ENCODE data around the gene MIPOL1. TPM values are rescaled to one million over a fixed set of nuclear protein-coding genes. Genes with fewer than 3 reads are reported as not detected.

Gene MIPOL1
- total and polyA plus RNA-seq, 2 donors from 2014 or later, result 4.4 to 14.8 TPM

GRCh38 chr14:37569729-37570128 is 372.0 kb downstream of the MIPOL1 start:
- H3K4me1 ChIP-seq (ENCODE audit: control insufficient read depth in 2 of 3, insufficient read depth in 2 of 3, low read depth in 1 of 3, low read length in 3 of 3), result no peaks in the 10 kb centered on the region
- H3K27ac ChIP-seq (ENCODE audit: low read depth in 2 of 2, low read length in 2 of 2), result no peak overlapping the region
- intact Hi-C loops (cut with DNase I), result no loop called here
- DNase-seq (no peak), FAIRE-seq (no peak)
- no peak overlapping the region for H3K4me3 ChIP-seq (ENCODE audit: low read length in 3 of 3)
- no peak for TF ChIP-seq CTCF (IDR thresholded peaks at IDR 0.05; ENCODE audit: borderline replicate concordance, extremely low read depth, insufficient read depth)
- H3K27me3 ChIP-seq (ENCODE audit: control insufficient read depth, insufficient read depth, low read length), result no peaks in the 10 kb centered on the region
- no peaks in the 10 kb centered on the region for H3K36me3 ChIP-seq (ENCODE audit: control insufficient read depth in 2 of 3, insufficient read depth in 3 of 3, low read length in 3 of 3)
- no peaks in the 10 kb centered on the region for H3K9me3 ChIP-seq (ENCODE audit: control insufficient read depth in 2 of 3, insufficient read depth in 1 of 3, low read length in 3 of 3)
- H3K9ac ChIP-seq (ENCODE audit: low read length in 3 of 3), result no peak overlapping the region

- DNase-seq, result no peak
- no peak overlapping the region for H3K4me3 ChIP-seq (ENCODE audit: low read length in 3 of 3)
- H3K36me3 ChIP-seq (ENCODE audit: control insufficient read depth in 2 of 3, insufficient read depth in 3 of 3, low read length in 3 of 3), result no peaks in the 10 kb centered on the region
- no peak for TF ChIP-seq CTCF (IDR thresholded peaks at IDR 0.05; ENCODE audit: borderline replicate concordance, extremely low read depth, insufficient read depth)
- no peak overlapping the region for H3K9ac ChIP-seq (ENCODE audit: low read length in 3 of 3)
- intact Hi-C loops (cut with DNase I), result no loop called here
- no peaks in the 10 kb centered on the region for H3K4me1 ChIP-seq (ENCODE audit: control insufficient read depth in 2 of 3, insufficient read depth in 2 of 3, low read depth in 1 of 3, low read length in 3 of 3)
- no peaks in the 10 kb centered on the region for H3K27me3 ChIP-seq (ENCODE audit: control insufficient read depth, insufficient read depth, low read length)
- H3K27ac ChIP-seq (ENCODE audit: low read depth in 2 of 2, low read length in 2 of 2), result no peak overlapping the region
- no peaks in the 10 kb centered on the region for H3K9me3 ChIP-seq (ENCODE audit: control insufficient read depth in 2 of 3, insufficient read depth in 1 of 3, low read length in 3 of 3)
- FAIRE-seq, result no peak
Observed at GRCh38 chr14:37571391-37571790, 373.7 kb downstream of the MIPOL1 start.

- no peak for TF ChIP-seq CTCF (IDR thresholded peaks at IDR 0.05; ENCODE audit: borderline replicate concordance, extremely low read depth, insufficient read depth)
- Histone ChIP-seq H3K27ac (ENCODE audit: low read depth in 2 of 2, low read length in 2 of 2) (no peak overlapping the region), H3K36me3 (ENCODE audit: control insufficient read depth in 2 of 3, insufficient read depth in 3 of 3, low read length in 3 of 3) (no peaks in the 10 kb centered on the region), H3K9ac (ENCODE audit: low read length in 3 of 3) (no peak overlapping the region), H3K4me3 (ENCODE audit: low read length in 3 of 3) (no peak overlapping the region), H3K27me3 (ENCODE audit: control insufficient read depth, insufficient read depth, low read length) (no peaks in the 10 kb centered on the region), H3K4me1 (ENCODE audit: control insufficient read depth in 2 of 3, insufficient read depth in 2 of 3, low read depth in 1 of 3, low read length in 3 of 3) (no peaks in the 10 kb centered on the region), H3K9me3 (ENCODE audit: control insufficient read depth in 2 of 3, insufficient read depth in 1 of 3, low read length in 3 of 3) (no peaks in the 10 kb centered on the region)
- FAIRE-seq, result no peak
- DNase-seq, result no peak
- intact Hi-C loops (cut with DNase I), result no loop called here
Observed at GRCh38 chr14:37573356-37573755, 375.6 kb downstream of the MIPOL1 start.

GRCh38 chr14:37579274-37579673 is 381.5 kb downstream of the MIPOL1 start:
- Histone ChIP-seq H3K36me3 (ENCODE audit: control insufficient read depth in 2 of 3, insufficient read depth in 3 of 3, low read length in 3 of 3) (no peaks in the 10 kb centered on the region), H3K27me3 (ENCODE audit: control insufficient read depth, insufficient read depth, low read length) (peaks cover 13% of the 10 kb centered on the region), H3K27ac (ENCODE audit: low read depth in 2 of 2, low read length in 2 of 2) (no peak overlapping the region), H3K4me3 (ENCODE audit: low read length in 3 of 3) (no peak overlapping the region), H3K4me1 (ENCODE audit: control insufficient read depth in 2 of 3, insufficient read depth in 2 of 3, low read depth in 1 of 3, low read length in 3 of 3) (no peaks in the 10 kb centered on the region), H3K9ac (ENCODE audit: low read length in 3 of 3) (no peak overlapping the region), H3K9me3 (ENCODE audit: control insufficient read depth in 2 of 3, insufficient read depth in 1 of 3, low read length in 3 of 3) (no peaks in the 10 kb centered on the region)
- TF ChIP-seq CTCF (IDR thresholded peaks at IDR 0.05; ENCODE audit: borderline replicate concordance, extremely low read depth, insufficient read depth), result no peak
- DNase-seq (peak in 1 of 5 donors; percentile 26), FAIRE-seq (no peak)
- intact Hi-C loops (cut with DNase I), result no loop called here
